ENCODE results near the gene CDYL2.
"Not testable (repeated sequence)": the region's sequence is repeated elsewhere in the genome, so short reads cannot be mapped to it uniquely, and the experiment has no call there.

Gene CDYL2

DNA sequence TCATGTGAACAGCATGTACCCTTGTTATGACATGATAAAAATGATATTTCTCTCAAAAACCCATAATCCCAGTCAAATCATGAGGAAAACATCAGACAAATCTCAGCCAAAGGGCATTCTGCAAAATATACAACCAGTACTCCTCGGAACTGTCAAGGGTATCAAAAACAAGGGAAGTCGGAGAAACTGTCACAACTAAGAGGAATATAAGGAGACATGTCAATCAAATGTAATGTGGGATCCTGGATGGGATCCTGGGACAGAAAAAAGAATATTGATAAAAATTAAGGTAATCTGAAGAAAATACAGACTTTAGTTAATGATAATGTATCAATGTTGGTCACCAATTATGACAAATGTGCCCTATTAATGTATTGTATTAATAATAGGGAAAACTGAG lies 15.6 kb upstream of the CDYL2 start:
- TF ChIP-seq ARNTL (CRISPR knock-in tag; IDR thresholded peaks at IDR 0.05; ENCODE audit: borderline replicate concordance, low read depth) (no peak), ZNF565 (CRISPR knock-in tag; conservative IDR thresholded peaks at IDR 0.05; ENCODE audit: low read depth) (no peak), CSRNP3 (CRISPR knock-in tag; IDR thresholded peaks at IDR 0.05) (no peak), POU6F1 (CRISPR knock-in tag; IDR thresholded peaks at IDR 0.05; ENCODE audit: borderline replicate concordance, low read depth) (no peak), CSDC2 (CRISPR knock-in tag; IDR thresholded peaks at IDR 0.05) (no peak), ZFP3 (CRISPR knock-in tag; IDR thresholded peaks at IDR 0.05) (no peak), TCF4 (CRISPR knock-in tag; IDR thresholded peaks at IDR 0.05; ENCODE audit: borderline replicate concordance) (no peak), PPARA (CRISPR knock-in tag; IDR thresholded peaks at IDR 0.05; ENCODE audit: borderline replicate concordance) (no peak), PATZ1 (CRISPR knock-in tag; IDR thresholded peaks at IDR 0.05; ENCODE audit: borderline replicate concordance) (no peak), ZNF70 (CRISPR knock-in tag; IDR thresholded peaks at IDR 0.05) (no peak), TOX (CRISPR knock-in tag; IDR thresholded peaks at IDR 0.05; ENCODE audit: borderline replicate concordance) (no peak), OSR1 (CRISPR knock-in tag; IDR thresholded peaks at IDR 0.05) (no peak)

DNA sequence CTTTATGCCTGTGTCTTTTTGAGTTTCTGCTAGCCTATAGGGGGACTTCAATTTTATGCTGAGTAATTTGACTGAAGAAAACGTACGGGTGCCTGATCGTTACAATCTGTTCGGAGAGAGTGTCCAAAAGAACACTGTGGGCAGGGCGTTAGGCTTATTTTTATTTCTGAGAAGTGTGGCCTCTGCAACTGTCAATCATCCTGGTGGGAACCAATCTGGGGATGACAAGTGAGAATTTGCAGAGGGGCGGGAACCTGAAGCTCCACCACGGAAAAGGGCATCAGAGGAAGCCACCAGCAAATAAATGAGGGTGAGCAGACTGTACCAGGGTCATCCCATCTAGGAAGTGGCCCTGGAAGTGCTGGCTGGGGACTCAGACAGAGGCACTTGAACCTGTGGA lies 12.0 kb upstream of the CDYL2 start:
- no peak for ATAC-seq
- TF ChIP-seq ISL1 (CRISPR knock-in tag; IDR thresholded peaks at IDR 0.05) (no peak), POU6F1 (CRISPR knock-in tag; IDR thresholded peaks at IDR 0.05; ENCODE audit: borderline replicate concordance, low read depth) (no peak), TCF4 (CRISPR knock-in tag; IDR thresholded peaks at IDR 0.05; ENCODE audit: borderline replicate concordance) (no peak), PPARA (CRISPR knock-in tag; IDR thresholded peaks at IDR 0.05; ENCODE audit: borderline replicate concordance) (no peak), ZNF70 (CRISPR knock-in tag; IDR thresholded peaks at IDR 0.05) (no peak), TOX (CRISPR knock-in tag; IDR thresholded peaks at IDR 0.05; ENCODE audit: borderline replicate concordance) (no peak)

More for the DNA sequence above, 15.6 kb upstream of the CDYL2 start:
- no peak for ATAC-seq

DNA sequence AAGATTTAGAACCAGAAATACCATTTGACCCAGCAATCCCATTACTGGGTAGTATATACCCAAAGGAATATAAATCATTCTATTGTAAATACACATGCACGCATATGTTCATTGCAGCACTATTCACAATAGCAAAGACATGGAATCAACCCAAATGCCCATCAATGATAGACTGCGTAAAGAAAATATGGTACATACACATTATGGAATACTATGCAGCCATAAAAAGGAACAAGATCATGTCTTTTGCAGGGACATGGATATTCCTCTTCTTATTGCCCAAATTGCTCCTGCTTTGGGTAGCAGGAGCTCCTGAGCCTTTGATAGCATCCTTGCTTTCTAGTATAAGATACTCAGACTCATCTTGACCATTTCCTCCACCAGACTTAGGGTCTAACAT lies 10.9 kb upstream of the CDYL2 start:
- not testable (repeated sequence) for ATAC-seq

DNA sequence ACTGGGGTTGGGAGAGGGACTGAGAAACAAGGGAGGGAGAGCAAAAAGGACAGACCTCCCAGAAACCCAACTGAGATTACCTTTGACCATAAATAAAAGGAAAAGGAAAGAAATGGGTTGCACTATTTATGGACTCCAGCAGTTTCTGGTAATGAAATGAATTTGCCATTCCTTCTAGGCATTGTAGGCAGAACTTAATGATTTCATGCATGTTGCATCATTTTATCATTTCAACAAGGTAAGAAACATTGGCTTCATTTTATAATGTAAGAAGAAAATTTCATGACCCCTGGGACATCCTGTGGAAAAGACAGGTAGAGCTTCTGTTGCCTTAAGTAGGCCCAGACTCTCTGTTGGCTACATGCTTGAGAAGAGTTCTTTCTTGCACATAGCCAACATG lies 8.2 kb upstream of the CDYL2 start:
- TF ChIP-seq ARNTL (CRISPR knock-in tag; IDR thresholded peaks at IDR 0.05; ENCODE audit: borderline replicate concordance, low read depth) (no peak), PPARA (CRISPR knock-in tag; IDR thresholded peaks at IDR 0.05; ENCODE audit: borderline replicate concordance) (no peak), POU6F1 (CRISPR knock-in tag; IDR thresholded peaks at IDR 0.05; ENCODE audit: borderline replicate concordance, low read depth) (no peak), TOX (CRISPR knock-in tag; IDR thresholded peaks at IDR 0.05; ENCODE audit: borderline replicate concordance) (no peak)
- no peak for ATAC-seq

- ATAC-seq = no peak
- TF ChIP-seq ESRRG (CRISPR knock-in tag; IDR thresholded peaks at IDR 0.05) (no peak), OSR1 (CRISPR knock-in tag; IDR thresholded peaks at IDR 0.05) (no peak), TCF4 (CRISPR knock-in tag; IDR thresholded peaks at IDR 0.05; ENCODE audit: borderline replicate concordance) (no peak), BACH2 (CRISPR knock-in tag; IDR thresholded peaks at IDR 0.05; ENCODE audit: borderline replicate concordance) (no peak), CSRNP3 (CRISPR knock-in tag; IDR thresholded peaks at IDR 0.05) (no peak), ZNF8 (CRISPR knock-in tag; IDR thresholded peaks at IDR 0.05) (no peak), ZC3H10 (CRISPR knock-in tag; IDR thresholded peaks at IDR 0.05) (no peak), CSDC2 (CRISPR knock-in tag; IDR thresholded peaks at IDR 0.05) (no peak), PATZ1 (CRISPR knock-in tag; IDR thresholded peaks at IDR 0.05; ENCODE audit: borderline replicate concordance) (no peak), TOX (CRISPR knock-in tag; IDR thresholded peaks at IDR 0.05; ENCODE audit: borderline replicate concordance) (no peak), ZNF70 (CRISPR knock-in tag; IDR thresholded peaks at IDR 0.05) (no peak), PPARA (CRISPR knock-in tag; IDR thresholded peaks at IDR 0.05; ENCODE audit: borderline replicate concordance) (no peak)
Observed at GRCh38 chr16:80809366-80809765, 5.0 kb upstream of the CDYL2 start.

All from SK-N-SH treated with all-trans-retinoic acid at 6 μM for 48 hours (cell line).